ENCODE results near the gene PRPSAP1.
"Not testable (repeated sequence)": the region's sequence is repeated elsewhere in the genome, so short reads cannot be mapped to it uniquely, and the experiment has no call there.

The PRPSAP1 gene

DNA sequence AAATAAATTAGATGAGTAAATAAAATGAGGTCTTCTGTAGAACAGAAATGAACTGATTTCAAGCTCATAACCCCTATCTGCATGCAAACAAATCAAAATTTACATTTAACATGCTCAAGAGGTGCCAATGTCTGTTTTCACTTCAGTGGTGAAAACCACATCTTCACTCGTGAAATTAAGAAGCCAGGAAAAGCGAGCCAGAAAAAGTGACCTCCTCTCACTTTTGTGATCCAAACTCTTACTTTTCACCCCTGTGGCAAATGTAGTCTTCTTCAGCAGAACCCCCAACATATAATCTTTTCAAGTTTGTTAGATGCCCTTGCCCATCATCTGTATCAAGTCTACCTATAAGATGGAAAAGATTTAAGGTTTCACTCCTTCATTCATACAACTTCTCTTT lies 36.2 kb downstream of the PRPSAP1 start:
- DNase-seq: no peak

DNA sequence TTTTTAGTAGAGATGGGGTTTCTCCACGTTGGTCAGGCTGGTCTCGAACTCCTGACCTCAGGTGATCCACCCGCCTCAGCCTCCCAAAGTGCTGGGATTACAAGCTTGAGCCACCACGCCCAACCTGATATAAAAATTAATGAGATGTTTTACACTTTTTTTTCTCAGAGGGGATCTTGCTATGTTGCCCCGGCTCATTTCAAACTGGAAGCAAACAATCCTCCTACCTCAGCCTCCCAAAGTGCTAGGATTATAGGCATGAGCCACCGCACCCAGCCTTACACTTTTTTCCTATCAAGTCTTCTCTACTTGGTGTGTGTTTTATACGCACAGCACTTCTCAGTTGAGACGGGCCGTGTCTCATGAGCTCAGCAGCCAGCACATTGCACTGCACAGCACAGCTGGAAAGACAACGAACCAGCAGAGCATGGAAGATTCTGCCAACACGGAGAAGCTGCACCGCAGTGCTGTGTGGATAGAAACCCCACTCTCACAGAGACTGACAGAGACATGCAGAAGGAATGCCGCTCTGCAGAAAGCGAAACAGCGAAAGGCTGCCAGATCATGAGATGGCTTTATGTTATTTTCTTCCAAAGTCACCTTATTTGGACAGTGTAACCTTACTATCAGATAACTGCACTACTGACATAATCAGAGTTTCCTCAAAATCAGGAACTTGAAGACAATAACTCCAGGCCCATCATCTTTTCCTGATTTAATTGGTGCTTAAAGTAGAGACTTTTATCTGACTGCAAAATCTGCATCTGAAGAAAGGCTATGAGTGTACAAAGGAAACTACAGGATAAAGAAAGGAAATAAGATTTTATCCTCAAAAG lies 39.1 kb downstream of the PRPSAP1 start:
- no peak for DNase-seq

DNA sequence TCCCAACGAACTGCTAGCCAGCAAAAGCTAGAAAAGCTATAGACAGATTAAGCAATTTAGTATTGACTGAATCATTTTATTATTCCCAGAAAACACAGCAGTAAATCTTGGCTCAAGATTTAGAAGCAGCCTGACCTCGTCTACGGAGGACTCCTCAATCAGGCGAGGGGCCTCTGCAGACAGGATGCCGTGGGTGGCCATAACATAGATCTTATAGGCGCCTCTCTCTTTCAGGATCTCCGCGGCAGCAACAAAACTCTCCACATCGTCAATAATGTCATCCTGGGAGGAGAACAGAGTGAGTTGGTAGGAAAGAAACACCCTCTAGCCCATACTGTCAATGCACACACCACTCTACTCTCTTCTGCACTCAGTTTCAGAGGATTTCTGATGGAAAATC lies 41.0 kb downstream of the PRPSAP1 start:
- DNase-seq: no peak

DNA sequence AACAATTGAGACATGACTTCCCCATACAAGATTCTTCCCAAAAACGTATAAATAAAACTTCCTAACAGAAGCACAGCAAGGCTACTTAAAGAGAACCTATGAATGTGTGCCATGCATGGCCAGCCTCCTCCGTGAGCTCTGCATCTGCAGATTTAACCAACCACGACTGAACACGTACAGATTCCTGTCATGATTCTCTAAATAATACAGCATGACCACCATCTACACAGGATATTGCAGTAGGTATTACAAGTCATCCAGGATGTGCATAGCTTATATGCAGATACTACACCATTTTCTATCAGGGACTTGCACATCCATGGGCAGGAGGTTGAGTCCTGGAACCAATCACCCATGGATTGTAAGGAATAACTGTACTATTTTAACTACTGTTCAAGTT lies 44.3 kb downstream of the PRPSAP1 start:
- no peak for DNase-seq

DNA sequence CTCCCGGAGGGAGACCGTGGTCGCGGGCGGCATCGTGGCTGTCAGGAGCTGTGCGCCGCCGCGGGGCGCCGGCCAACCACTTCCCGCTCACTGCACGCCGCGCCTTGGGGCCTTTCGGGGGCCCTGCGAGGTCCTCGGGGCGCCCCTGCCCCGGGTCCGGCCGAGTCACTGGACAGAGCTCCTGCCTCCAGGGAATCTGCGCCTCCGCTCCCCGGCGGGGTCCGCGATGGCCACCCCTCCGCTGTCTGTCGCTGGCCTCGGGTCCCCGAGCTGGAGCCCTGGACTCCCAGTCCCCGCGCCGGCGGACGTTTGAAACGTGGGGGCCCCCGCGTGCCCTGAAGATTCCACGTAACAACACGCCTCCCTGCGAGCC lies 45.8 kb downstream of the PRPSAP1 start, which contains the start of gene QRICH2:
Gene QRICH2, minus strand, starts transcription at position 311 of the 373 bp plus-strand sequence. Its CDS starts 278 bp downstream, at position 33.
- DNase-seq: no peak

DNA sequence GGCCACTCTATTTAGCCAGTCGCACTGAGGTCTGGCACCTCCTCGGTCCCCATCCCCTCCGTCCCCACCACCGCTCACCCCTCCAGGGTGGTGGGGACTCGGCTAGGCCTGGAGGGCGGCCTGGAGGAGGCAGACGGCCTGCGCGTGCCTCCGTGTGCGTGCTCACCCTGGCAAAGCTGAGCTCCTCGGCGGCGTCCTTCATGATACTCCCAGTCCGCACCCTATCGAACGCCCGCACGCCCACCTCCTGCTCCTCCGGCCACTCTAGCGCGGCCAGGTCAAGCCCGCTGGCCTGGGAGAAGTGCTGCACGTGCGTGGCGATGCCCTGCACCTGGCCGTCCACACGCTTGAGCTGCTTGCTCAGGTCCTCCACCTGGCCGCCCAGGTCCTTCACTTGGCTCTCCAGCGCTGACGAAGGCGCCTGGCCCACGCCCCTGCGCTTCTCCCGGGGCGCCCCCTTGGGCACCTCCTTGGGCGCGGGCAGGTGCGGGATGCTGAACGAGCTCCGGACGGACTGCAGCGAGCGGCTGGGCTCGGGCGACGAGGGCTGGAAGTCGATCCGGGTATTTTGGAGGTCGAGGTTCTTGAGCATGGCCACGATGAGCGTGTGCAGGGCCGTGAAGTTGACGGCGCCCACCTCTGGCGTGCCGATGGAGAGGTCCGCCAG lies 46.3 kb downstream of the PRPSAP1 start:
- DNase-seq: no peak

DNA sequence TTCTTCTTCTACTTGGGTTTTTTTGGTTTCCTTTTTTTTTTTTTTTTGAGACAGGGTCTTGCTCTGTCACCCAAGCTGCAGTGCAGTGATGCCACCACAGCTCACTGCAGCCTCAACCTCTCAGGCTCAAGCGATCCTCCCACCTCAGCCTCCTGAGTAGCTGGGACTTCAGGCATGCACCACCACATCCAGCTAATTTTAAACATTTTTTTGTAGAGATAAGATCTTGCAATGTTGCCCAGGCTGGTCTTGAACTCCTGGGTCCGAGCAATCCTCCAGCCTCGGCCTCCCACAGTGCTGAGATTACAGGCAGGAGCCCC lies 48.6 kb downstream of the PRPSAP1 start:
- not testable (repeated sequence) for DNase-seq

DNA sequence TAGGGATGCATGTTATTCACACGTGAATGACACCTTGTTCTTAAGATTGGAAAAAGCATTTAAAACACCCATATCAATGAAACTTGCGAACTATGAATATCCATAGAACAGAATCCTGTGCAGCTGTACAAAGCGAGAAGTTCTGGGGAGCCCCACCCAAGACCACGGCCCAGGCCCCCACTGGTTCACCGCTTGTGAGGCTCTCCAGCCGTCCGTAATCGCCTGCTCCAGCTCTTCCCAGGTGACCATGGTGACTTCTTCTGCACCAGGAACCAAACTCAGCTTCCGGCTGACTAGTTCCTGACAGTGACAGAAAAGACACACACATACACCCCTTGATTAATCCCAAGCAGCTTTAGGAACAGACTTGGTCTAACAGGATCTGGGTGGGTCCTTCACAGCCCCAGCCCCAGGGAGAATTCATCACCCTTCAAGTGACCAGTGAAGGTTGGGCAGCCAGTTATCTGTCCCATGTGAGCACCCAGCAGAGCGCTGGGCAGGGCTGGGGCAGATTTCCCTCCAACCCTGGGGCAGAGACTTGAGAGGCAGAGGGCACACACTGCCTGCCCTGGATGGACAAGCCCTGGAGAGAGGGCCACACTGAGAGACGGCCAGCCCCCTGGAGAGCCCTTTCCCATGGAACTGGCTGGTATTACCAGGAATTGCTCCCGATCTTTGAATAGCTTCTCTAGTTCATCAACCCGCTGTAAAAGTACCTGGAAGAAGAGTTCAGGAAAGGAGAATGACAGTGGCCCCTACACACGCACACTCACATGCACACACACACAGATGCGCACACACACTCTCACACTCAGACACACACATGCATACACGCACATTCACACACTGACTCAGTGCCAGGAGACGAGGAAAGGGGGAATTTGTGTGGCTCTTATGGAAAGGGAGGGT lies 49.2 kb downstream of the PRPSAP1 start:
- DNase-seq: no peak

DNA sequence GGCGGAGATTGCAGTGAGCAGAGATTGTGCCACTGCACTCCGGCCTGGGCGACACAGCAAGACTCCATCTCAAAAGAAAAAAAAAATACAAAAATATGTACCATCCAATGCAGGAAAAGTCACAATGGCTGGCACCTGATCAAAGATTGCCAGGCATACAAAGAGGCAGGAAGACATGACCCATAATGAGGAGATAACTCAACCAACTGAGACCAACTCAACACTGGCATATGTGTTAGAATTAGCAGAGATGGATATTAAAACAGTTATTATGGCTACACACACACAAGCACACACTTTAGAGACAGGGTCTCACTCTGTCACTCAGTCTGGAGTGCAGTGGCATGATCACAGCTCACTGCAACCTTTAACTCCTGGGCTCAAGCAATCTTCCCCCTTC lies 56.3 kb downstream of the PRPSAP1 start:
- DNase-seq: no peak

DNA sequence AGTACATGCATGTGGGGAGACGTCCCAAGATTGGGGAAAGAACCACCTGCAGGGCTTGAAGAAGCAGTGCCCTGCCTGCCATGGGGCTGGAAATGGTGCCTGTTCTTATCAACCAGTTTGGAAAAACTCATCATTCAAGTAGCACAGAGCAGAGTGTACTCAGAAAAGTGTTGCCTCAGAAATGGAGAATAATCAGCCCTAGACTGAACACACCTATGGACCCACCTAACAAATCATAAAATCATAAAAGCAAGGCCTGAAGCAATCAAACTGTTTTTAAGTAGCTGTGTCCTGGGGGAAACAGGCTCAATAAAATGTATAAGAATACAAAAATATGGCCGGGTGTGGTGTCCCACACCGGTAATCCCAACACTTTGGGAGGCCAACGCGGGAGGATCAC lies 56.8 kb downstream of the PRPSAP1 start:
- DNase-seq: no peak

DNA sequence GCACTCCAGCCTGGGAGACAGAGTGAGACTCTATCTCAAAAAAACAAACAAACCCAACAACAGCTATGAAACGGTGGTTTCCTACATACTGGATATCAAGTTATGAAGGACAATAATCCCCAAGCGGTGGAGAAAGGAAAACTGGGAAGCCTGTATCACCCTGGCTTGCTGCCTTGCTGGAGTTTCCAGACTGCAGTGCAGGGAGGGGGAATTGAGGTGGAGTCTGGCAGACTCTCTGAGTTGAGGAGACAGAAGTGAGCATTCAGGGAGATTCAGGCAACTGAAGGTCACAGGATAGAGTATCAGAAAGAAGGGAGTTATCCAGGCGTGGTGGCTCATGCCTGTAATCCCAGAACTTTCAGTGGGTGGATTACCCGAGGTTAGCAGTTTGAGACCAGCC lies 57.5 kb downstream of the PRPSAP1 start:
- DNase-seq: no peak

DNA sequence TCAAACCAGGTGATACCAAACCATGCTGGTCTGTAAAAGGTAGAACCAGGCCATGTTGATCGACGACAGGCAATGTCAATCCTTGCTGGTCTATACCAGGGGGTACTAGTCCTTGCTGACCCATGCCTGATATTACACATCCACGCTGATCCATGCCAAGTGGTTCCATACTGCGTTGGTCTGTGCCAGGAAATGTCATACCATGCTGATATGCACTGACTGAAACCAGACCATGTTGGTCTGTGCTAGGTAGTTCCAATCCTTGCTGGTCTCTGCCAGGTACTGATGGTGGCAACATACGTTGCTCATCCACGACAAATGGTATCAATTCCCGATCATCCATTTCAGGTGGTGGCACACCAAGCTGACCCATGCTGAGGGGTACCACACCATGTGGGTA lies 60.6 kb downstream of the PRPSAP1 start:
- DNase-seq: no peak

DNA sequence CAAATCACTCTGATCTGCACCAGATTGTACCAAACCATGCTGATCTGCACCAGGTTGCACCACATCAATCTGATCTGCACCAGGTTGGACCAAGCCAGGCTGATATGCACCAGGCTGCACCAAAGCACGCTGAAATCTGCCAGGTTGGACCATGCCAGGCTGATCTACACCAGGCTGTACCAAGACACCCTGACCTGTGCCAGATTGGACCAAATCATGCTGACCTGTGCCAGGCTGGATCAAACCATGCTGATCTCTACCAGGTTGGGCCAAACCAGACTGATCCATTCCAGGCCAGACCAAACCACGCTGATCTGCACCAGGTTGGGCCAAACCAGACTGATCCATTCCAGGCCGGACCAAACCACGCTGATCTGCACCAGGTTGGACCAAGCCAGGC lies 61.1 kb downstream of the PRPSAP1 start:
- no peak for DNase-seq

DNA sequence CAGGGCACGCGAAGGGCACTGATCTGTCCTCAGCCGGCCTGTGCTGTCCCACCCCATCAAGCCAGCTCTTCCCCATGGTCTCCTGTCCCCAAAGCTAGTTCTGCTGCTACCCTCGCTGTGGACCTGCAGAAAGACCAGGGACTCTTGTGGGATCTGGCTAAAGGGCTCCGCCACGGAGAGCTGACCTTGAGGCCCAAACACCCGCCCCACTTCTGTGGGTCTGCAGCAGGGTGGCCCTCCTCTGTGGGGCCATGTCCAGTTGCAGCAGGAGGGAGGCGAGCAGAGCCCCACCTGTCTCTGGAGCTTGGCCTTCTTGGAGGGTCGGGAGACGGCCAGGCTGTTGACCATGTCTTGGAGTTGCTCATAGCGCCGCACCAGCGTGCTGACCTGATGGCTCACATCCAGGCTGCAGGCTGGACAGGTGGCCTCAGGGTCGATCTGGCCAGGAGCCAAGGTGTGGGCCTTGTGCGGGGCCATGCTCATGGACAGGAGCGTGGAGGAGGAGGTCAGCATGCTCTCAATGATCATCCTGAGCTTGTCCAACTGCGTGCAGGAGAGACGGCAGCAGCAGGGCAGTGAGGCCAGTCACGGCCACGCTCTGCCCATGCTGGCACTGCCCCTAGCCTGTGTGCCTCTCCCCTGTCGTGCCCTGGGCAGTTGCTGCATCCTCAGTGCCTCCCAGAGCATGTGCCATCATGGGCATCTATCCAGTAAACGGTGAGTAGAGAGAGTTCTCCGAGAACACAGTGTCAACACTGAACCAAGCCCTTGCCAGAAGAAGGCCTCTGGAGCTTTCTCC lies 71.9 kb downstream of the PRPSAP1 start:
- no peak for DNase-seq

DNA sequence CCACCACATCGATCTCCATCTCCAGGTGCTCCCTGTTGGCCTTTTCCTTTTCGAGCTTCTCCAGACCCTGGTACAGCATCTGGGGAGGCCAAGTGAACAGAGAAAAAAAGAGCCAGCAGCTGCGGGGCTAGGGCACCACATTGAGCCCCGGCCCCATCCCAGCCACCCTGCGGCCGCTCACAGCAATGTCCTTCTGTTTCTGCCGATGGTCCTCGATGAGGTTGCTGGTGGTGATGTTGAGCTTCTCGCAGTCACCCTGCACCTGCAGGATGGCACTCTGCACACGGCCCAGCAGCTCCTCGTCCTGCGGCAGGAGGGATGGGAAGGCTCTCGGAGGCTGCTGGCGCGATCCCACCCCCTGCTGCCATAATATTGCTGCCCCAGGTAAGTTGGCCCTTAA lies 73.1 kb downstream of the PRPSAP1 start:
- DNase-seq: no peak

DNA sequence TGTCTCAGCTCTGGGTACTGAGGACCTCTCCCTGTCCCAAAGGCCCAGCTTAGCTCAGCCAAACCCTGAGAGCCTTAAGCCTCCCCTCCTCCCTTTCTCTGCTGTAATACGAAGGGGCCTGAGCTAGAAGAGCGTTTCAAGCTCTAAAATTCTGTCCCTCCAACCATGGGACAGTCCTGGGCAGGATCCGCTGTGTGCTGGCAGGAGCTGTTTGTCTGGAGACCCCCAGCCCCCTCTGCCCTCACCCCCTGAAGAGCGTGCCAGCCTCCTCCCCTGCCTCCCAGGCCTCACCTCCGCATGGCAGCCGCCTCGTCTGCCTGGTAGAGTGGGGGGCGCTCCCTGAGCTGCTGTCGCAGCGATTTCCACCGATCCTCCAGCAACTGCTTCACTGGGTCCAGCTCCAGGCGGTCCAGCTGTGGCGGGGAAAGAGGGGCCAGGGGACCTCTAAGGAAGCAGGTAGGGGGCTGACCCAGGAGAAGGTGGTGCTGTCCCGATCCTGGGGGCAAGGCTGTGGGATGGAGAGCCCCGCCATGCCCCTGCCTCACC lies 73.9 kb downstream of the PRPSAP1 start:
- no peak for DNase-seq

DNA sequence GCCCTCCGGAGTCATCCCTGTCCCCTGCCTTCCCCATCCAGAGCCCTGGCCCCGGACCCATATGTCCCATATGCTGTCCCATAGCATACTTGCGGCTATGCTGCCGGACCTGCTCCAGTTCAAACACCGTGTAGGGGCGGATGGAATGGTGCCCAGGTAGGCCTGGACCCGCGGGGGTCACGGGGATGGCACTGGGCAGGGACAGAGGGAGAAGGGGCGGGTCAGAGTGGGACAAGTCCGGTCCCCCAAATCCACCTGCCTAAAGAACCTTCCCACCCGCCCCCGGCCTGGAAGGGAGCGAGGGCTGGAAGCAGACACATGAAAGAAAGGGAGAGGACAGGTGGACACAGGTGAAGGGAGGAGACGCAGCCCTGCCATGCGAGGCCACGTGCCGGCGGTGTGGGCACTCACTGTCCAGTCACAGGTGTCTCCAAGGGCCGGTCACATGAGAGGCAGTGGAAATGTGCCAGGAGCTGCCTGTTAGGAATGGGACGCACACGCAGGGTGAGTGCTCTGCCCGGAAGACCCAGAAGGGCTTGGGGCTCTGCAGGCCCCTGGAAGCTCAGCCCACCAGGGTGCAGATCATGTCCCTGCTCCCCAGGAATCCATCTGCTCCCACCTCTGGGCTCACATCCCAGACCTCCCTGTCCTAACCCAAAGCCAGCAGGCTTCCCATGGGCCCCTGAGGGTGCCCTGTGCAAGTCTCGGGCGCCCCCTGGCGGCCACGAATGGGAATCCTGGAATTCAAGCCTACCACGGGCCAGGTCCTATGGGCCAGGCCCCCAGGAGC lies 74.6 kb downstream of the PRPSAP1 start:
- peak; percentile 50 for DNase-seq

DNA sequence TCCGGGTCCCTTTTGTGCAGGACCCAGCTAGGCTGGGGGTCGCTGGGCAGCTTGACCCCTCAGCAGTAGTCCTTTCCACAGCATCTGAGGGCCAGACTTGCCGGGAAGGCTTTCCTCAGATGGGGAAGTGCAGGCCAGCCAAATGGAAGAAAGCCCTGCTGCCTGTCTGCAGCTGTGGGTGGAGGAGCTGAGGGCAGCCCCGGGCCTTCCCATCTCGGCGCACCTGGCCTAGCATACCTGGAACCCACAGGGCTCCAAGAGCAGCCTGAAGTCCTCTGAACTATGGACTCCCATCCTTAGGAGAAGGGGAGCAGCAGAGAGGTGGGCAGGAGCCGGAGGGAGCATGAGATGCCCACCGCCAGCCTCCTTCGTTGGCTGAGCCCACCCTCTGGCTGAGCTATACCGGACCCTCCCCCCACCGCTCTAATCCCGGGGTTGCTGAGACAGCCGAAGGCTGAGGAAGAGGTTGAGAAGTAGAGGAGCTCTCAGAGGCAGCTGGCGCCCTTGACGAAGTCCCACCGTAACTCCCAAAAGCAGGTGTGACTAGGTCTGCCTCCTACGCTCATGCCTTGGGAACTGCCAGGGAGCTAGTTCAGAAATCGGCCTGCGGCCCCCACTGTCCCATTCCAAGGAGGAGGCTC lies 75.3 kb downstream of the PRPSAP1 start:
- no peak for DNase-seq

DNA sequence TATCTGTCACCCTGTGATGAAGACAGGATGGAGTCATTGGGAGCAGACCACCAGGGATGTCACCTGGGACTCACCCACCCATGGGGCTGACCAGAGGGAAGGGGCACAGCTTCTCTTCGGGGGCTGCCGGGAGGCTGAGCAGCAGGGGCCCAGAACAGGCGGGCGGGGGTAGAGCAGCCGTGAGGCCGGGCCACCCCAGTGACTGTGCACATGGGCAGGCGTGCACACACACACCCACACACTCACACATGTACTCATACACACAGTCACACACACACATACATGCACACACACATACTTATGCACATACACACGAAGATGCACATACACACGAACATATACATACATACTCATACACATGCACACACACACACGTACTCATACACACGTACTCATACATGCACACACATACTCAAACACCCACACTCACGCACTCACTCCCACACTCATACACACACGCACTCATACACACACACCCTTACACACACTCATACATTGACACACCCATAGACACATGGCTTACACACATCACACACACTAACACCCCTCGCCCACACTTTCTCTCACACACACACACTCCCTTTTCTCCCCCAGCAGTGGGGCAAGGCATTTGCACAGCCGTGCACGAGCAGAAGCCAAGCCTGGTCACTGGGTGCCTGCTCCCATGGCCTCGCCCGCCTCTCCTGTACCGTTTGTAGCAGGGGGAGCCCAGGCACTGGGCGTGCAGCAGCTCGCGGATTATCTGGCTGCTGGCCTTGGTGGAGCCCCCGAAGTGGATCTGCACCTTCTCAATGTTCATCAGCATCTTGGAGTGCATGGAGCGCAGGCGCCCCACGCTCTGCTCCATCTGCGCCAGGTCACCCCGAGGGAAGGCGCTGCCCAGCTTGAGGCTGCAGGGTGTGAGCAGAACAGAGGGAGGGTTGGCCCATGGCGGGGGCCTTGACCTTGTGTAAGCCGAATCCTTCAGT lies 76.1 kb downstream of the PRPSAP1 start:
- no peak for DNase-seq
